Measurements from ENCODE around the gene DKK2.

Gene DKK2

GRCh38 chr4:106993827-106994226 is 42.3 kb downstream of the DKK2 start:
- no peak for DNase-seq (ENCODE audit: low read depth)
- H3K4me3 ChIP-seq (ENCODE audit: low read depth, low read length), result no peak overlapping the region
- TF ChIP-seq CTCF (IDR thresholded peaks at IDR 0.05; ENCODE audit: low read depth, low read length), result no peak
- TF ChIP-seq MAX (IDR thresholded peaks at IDR 0.05; ENCODE audit: low read depth, low read length), result no peak
- TF ChIP-seq POLR2A (IDR thresholded peaks at IDR 0.05; ENCODE audit: extremely low read depth, insufficient read length), result no peak
- no peak for TF ChIP-seq MYC (IDR thresholded peaks at IDR 0.05; ENCODE audit: low read depth, low read length)

GRCh38 chr4:106987311-106987710 is 48.8 kb downstream of the DKK2 start:
- TF ChIP-seq MYC (IDR thresholded peaks at IDR 0.05; ENCODE audit: low read depth, low read length) (no peak), POLR2A (IDR thresholded peaks at IDR 0.05; ENCODE audit: extremely low read depth, insufficient read length) (no peak), MAX (IDR thresholded peaks at IDR 0.05; ENCODE audit: low read depth, low read length) (no peak), CTCF (IDR thresholded peaks at IDR 0.05; ENCODE audit: low read depth, low read length) (no peak)
- no peak overlapping the region for H3K4me3 ChIP-seq (ENCODE audit: low read depth, low read length)
- no peak for DNase-seq (ENCODE audit: low read depth)

- TF ChIP-seq POLR2A (IDR thresholded peaks at IDR 0.05; ENCODE audit: extremely low read depth, insufficient read length), result no peak
- TF ChIP-seq MYC (IDR thresholded peaks at IDR 0.05; ENCODE audit: low read depth, low read length), result no peak
- TF ChIP-seq MAX (IDR thresholded peaks at IDR 0.05; ENCODE audit: low read depth, low read length), result no peak
- no peak for TF ChIP-seq CTCF (IDR thresholded peaks at IDR 0.05; ENCODE audit: low read depth, low read length)
- H3K4me3 ChIP-seq (ENCODE audit: low read depth, low read length), result no peak overlapping the region
- no peak for DNase-seq (ENCODE audit: low read depth)
Measured at GRCh38 chr4:106986486-106986885, 49.6 kb downstream of the DKK2 start.

GRCh38 chr4:106985830-106986229 is 50.3 kb downstream of the DKK2 start:
- no peak for TF ChIP-seq CTCF (IDR thresholded peaks at IDR 0.05; ENCODE audit: low read depth, low read length)
- no peak for TF ChIP-seq POLR2A (IDR thresholded peaks at IDR 0.05; ENCODE audit: extremely low read depth, insufficient read length)
- TF ChIP-seq MAX (IDR thresholded peaks at IDR 0.05; ENCODE audit: low read depth, low read length), result no peak
- no peak for TF ChIP-seq MYC (IDR thresholded peaks at IDR 0.05; ENCODE audit: low read depth, low read length)
- no peak overlapping the region for H3K4me3 ChIP-seq (ENCODE audit: low read depth, low read length)
- DNase-seq (ENCODE audit: low read depth), result no peak

GRCh38 chr4:106982711-106983211 is 53.4 kb downstream of the DKK2 start:
- H3K4me3 ChIP-seq (ENCODE audit: low read depth, low read length), result no peak overlapping the region
- TF ChIP-seq CTCF (IDR thresholded peaks at IDR 0.05; ENCODE audit: low read depth, low read length) (no peak), MYC (IDR thresholded peaks at IDR 0.05; ENCODE audit: low read depth, low read length) (no peak), MAX (IDR thresholded peaks at IDR 0.05; ENCODE audit: low read depth, low read length) (no peak), POLR2A (IDR thresholded peaks at IDR 0.05; ENCODE audit: extremely low read depth, insufficient read length) (no peak)
- no peak for DNase-seq (ENCODE audit: low read depth)
